Loucy (cell line): ENCODE results near the gene MACROH2A1.

Source experiments
- EZH2phosphoT487 ChIP-seq: fragments of 200-600 bp; IDR thresholded peaks from 2 replicates; pipeline ENCODE4 v1.6.1; 2018; ENCODE audit warnings: antibody characterized with exemption, mild to moderate bottlenecking, moderate library complexity, borderline replicate concordance
- TF ChIP-seq, protein P1 (sequence below): fragments of 200-600 bp; sonication (generic); conservative IDR thresholded peaks from 2 replicates; pipeline ENCODE4 v1.5.1; 2014; ENCODE audit warnings: mild to moderate bottlenecking, antibody characterized with exemption, low read length

DNA sequence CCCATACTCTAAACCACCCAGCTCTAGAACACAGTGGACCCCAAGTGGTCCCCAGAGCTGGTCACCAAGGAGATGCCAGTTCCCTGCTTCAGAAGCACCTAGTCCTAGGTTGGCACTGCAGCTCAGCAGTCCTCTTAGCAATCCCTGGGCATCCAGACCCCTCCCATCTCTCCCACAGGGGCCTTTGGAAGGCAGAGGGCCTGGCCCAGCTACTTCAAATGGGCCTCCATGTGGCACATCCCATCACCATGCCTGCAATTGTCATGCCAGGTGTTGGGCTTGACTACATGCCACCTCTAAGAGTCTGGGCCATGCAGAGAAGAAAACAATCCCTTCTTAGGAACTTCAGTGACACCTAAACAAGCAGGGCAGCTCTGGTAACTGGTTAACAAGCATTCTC is 14.1 kb downstream of the MACROH2A1 start:
- TF ChIP-seq, protein P1, sequence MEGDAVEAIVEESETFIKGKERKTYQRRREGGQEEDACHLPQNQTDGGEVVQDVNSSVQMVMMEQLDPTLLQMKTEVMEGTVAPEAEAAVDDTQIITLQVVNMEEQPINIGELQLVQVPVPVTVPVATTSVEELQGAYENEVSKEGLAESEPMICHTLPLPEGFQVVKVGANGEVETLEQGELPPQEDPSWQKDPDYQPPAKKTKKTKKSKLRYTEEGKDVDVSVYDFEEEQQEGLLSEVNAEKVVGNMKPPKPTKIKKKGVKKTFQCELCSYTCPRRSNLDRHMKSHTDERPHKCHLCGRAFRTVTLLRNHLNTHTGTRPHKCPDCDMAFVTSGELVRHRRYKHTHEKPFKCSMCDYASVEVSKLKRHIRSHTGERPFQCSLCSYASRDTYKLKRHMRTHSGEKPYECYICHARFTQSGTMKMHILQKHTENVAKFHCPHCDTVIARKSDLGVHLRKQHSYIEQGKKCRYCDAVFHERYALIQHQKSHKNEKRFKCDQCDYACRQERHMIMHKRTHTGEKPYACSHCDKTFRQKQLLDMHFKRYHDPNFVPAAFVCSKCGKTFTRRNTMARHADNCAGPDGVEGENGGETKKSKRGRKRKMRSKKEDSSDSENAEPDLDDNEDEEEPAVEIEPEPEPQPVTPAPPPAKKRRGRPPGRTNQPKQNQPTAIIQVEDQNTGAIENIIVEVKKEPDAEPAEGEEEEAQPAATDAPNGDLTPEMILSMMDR = no peak
- TF ChIP-seq EZH2phosphoT487 = no peak
